Mucosa of stomach (tissue), 1 donor: Measurements from ENCODE around the gene SFSWAP.

Source experiments
- H3K27me3 ChIP-seq: one replicate; pipeline ENCODE4 v1.7.0; 2013; ENCODE audit warnings: mild to moderate bottlenecking, low read length; ENCODE audit not compliant: control insufficient read depth, insufficient read depth
- H3K36me3 ChIP-seq: one replicate; pipeline ENCODE4 v1.7.0; 2013; ENCODE audit warnings: low read length; ENCODE audit not compliant: control insufficient read depth, insufficient read depth
- H3K4me1 ChIP-seq: one replicate; pipeline ENCODE4 v1.7.0; 2013; ENCODE audit warnings: mild to moderate bottlenecking, low read length; ENCODE audit not compliant: control insufficient read depth, insufficient read depth
- H3K4me3 ChIP-seq: one replicate; pipeline ENCODE4 v1.7.0; 2013; ENCODE audit warnings: low read length
- H3K9ac ChIP-seq: one replicate; pipeline ENCODE4 v1.7.0; 2013; ENCODE audit warnings: mild to moderate bottlenecking, low read length, moderate library complexity
- H3K9me3 ChIP-seq: one replicate; pipeline ENCODE4 v1.7.0; 2013; ENCODE audit warnings: mild to moderate bottlenecking, low read length, moderate library complexity; ENCODE audit not compliant: control insufficient read depth
- donor health status: Pancreatic carcinoma.

Gene SFSWAP

GRCh38 chr12:131844656-131845055, 133.8 kb downstream of the SFSWAP start:
- no peaks in the 10 kb centered on the region for H3K4me1 ChIP-seq
- H3K36me3 ChIP-seq: no peaks in the 10 kb centered on the region
- no peaks in the 10 kb centered on the region for H3K9me3 ChIP-seq
- no peak overlapping the region for H3K4me3 ChIP-seq
- no peak overlapping the region for H3K9ac ChIP-seq
- H3K27me3 ChIP-seq: no peaks in the 10 kb centered on the region

- H3K36me3 ChIP-seq: no peaks in the 10 kb centered on the region
Observed at GRCh38 chr12:131845121-131845520, 134.2 kb downstream of the SFSWAP start.

GRCh38 chr12:131847456-131847855, 136.6 kb downstream of the SFSWAP start:
- no peaks in the 10 kb centered on the region for H3K27me3 ChIP-seq
- H3K36me3 ChIP-seq: no peaks in the 10 kb centered on the region
- no peak overlapping the region for H3K4me3 ChIP-seq
- H3K9me3 ChIP-seq: no peaks in the 10 kb centered on the region
- no peaks in the 10 kb centered on the region for H3K4me1 ChIP-seq
- no peak overlapping the region for H3K9ac ChIP-seq

More at GRCh38 chr12:131845121-131845520, 134.2 kb downstream of the SFSWAP start:
- H3K9ac ChIP-seq: no peak overlapping the region
- H3K4me1 ChIP-seq: no peaks in the 10 kb centered on the region
- H3K27me3 ChIP-seq: no peaks in the 10 kb centered on the region
- H3K9me3 ChIP-seq: no peaks in the 10 kb centered on the region
- H3K4me3 ChIP-seq: no peak overlapping the region

GRCh38 chr12:131848753-131849152, 137.9 kb downstream of the SFSWAP start:
- Histone ChIP-seq H3K4me1 (no peaks in the 10 kb centered on the region), H3K36me3 (no peaks in the 10 kb centered on the region), H3K4me3 (no peak overlapping the region), H3K9ac (no peak overlapping the region), H3K9me3 (no peaks in the 10 kb centered on the region), H3K27me3 (no peaks in the 10 kb centered on the region)
